SJSA1 (cell line): Measurements from ENCODE around the gene AGMO. TPM values are rescaled to one million over a fixed set of nuclear protein-coding genes. Genes with fewer than 3 reads are reported as not detected.

Source experiments
- total RNA-seq: library from RNA; depleted of rRNA; stranded (reverse); fragments of >200 nt; shearing (Covaris generic); gene quantifications from 2 replicates; pipeline ENCODE4 v1.2.3, GENCODE V29; 2014; rRNA removed

The AGMO gene
- total RNA-seq, 1 experiment from 2014 or later: not detected

Other genes with a start within 250 kb of the AGMO start
- not detected in 2 replicates for gene MEOX2, start 124.7 kb upstream of the AGMO start, total RNA-seq